Stimulated activated naive CD8-positive, alpha-beta T cell treated with anti-CD3 and anti-CD28 coated beads, Interleukin-15, amount 100 ng/mL, for 72 hours (primary cell): ENCODE results near the gene THBD.
"Not testable (repeated sequence)": the region's sequence is repeated elsewhere in the genome, so short reads cannot be mapped to it uniquely, and the experiment has no call there.

Experiments
- ATAC-seq: fragments of 150-1000 bp; cut with Tn5 transposase; 2 replicates; pipeline ENCODE4 v1.10.0; 2021; ENCODE audit warnings: mild to moderate bottlenecking, moderate library complexity
- DNase-seq, 2 donors: peaks; one replicate each; pipeline ENCODE4 v3.0.0; 2021 to 2022
- H3K27ac Mint-ChIP-seq, 2 donors: one replicate each; pipeline ENCODE4 v1.8.0; 2022; ENCODE audit warnings: mild to moderate bottlenecking in 2 of 2, mixed read lengths in 2 of 2, moderate library complexity in 2 of 2
- H3K27me3 Mint-ChIP-seq: one replicate; pipeline ENCODE4 v1.8.0; 2022; ENCODE audit warnings: mixed read lengths
- H3K4me1 Mint-ChIP-seq: one replicate; pipeline ENCODE4 v1.8.0; 2022; ENCODE audit warnings: mild to moderate bottlenecking, mixed read lengths
- H3K4me3 Mint-ChIP-seq, 2 donors: one replicate each; pipeline ENCODE4 v1.8.0; 2022; ENCODE audit warnings: mild to moderate bottlenecking in 2 of 2, mixed read lengths in 2 of 2, moderate library complexity in 1 of 2
- H3K9me3 Mint-ChIP-seq, 2 donors: one replicate each; pipeline ENCODE4 v1.8.0; 2022; ENCODE audit warnings: mixed read lengths in 2 of 2

THBD gene

GRCh38 chr20:23035731-23036130 lies 13.7 kb downstream of the THBD start:
- H3K4me1 Mint-ChIP-seq, result no peaks in the 10 kb centered on the region
- H3K27ac Mint-ChIP-seq, result no peak overlapping the region
- peaks cover 52% of the 10 kb centered on the region for H3K27me3 Mint-ChIP-seq

GRCh38 chr20:23034721-23035671 lies 14.5 kb downstream of the THBD start, which contains the start of gene SSTR4:
TSS of gene SSTR4 (plus strand) at chr20:23035312. CDS start at chr20:23035484, 172 bp downstream.
- H3K4me1 Mint-ChIP-seq, result no peaks in the 10 kb centered on the region
- DNase-seq (no peak), ATAC-seq (no peak)
- peaks cover 0 to 6% of the 10 kb centered on the region in 2 donors for H3K9me3 Mint-ChIP-seq
- peaks cover 45% of the 10 kb centered on the region for H3K27me3 Mint-ChIP-seq
- no peak within 1 kb of the TSS for H3K27ac Mint-ChIP-seq
- H3K4me3 Mint-ChIP-seq, result no peak within 1 kb of the TSS

More at GRCh38 chr20:23035731-23036130, 13.7 kb downstream of the THBD start:
- Mint-ChIP-seq H3K9me3 (peaks cover 0 to 6% of the 10 kb centered on the region in 2 donors), H3K4me3 (no peak overlapping the region)
- ATAC-seq (no peak), DNase-seq (no peak)

- ATAC-seq (no peak), DNase-seq (no peak)
- Mint-ChIP-seq H3K27me3 (peaks cover 40% of the 10 kb centered on the region), H3K27ac (no peak overlapping the region), H3K9me3 (peaks cover 0 to 6% of the 10 kb centered on the region in 2 donors), H3K4me1 (no peaks in the 10 kb centered on the region), H3K4me3 (no peak overlapping the region)
These were observed 15.6 kb downstream of the THBD start for GRCh38 chr20:23033918-23034317.

GRCh38 chr20:23032750-23033078 lies 16.8 kb downstream of the THBD start:
- ATAC-seq (no peak), DNase-seq (no peak)
- Mint-ChIP-seq H3K4me1 (no peaks in the 10 kb centered on the region), H3K4me3 (no peak overlapping the region), H3K9me3 (peaks cover 0 to 6% of the 10 kb centered on the region in 2 donors), H3K27me3 (peaks cover 39% of the 10 kb centered on the region), H3K27ac (no peak overlapping the region)

- H3K9me3 Mint-ChIP-seq, result peaks cover 0 to 6% of the 10 kb centered on the region in 2 donors
- no peak for ATAC-seq
- peaks cover 34% of the 10 kb centered on the region for H3K27me3 Mint-ChIP-seq
- H3K27ac Mint-ChIP-seq, result no peak overlapping the region
- no peak for DNase-seq
- no peaks in the 10 kb centered on the region for H3K4me1 Mint-ChIP-seq
- no peak overlapping the region for H3K4me3 Mint-ChIP-seq
These were observed 17.3 kb downstream of the THBD start for GRCh38 chr20:23032056-23032749.

GRCh38 chr20:23031346-23031745 lies 18.1 kb downstream of the THBD start:
- DNase-seq (no peak), ATAC-seq (no peak)
- no peak overlapping the region for H3K4me3 Mint-ChIP-seq
- H3K27me3 Mint-ChIP-seq, result peaks cover 26% of the 10 kb centered on the region
- H3K27ac Mint-ChIP-seq, result no peak overlapping the region
- H3K4me1 Mint-ChIP-seq, result no peaks in the 10 kb centered on the region
- H3K9me3 Mint-ChIP-seq, result peaks cover 0 to 6% of the 10 kb centered on the region in 2 donors

GRCh38 chr20:23029324-23029723 lies 20.1 kb downstream of the THBD start:
- DNase-seq (no peak), ATAC-seq (no peak)
- no peaks in the 10 kb centered on the region for H3K4me1 Mint-ChIP-seq
- peaks cover 18% of the 10 kb centered on the region for H3K27me3 Mint-ChIP-seq
- no peak overlapping the region for H3K27ac Mint-ChIP-seq
- H3K9me3 Mint-ChIP-seq, result no peaks in the 10 kb centered on the region
- no peak overlapping the region for H3K4me3 Mint-ChIP-seq

- Mint-ChIP-seq H3K27ac (no peak overlapping the region), H3K27me3 (peaks cover 18% of the 10 kb centered on the region), H3K4me1 (no peaks in the 10 kb centered on the region), H3K4me3 (no peak overlapping the region), H3K9me3 (no peaks in the 10 kb centered on the region)
- ATAC-seq (no peak), DNase-seq (no peak)
These were observed 21.1 kb downstream of the THBD start for GRCh38 chr20:23028392-23028791.

GRCh38 chr20:23027721-23028120 lies 21.8 kb downstream of the THBD start:
- no peak overlapping the region for H3K27ac Mint-ChIP-seq
- no peak for DNase-seq
- no peaks in the 10 kb centered on the region for H3K9me3 Mint-ChIP-seq
- peaks cover 11% of the 10 kb centered on the region for H3K27me3 Mint-ChIP-seq
- no peak overlapping the region for H3K4me3 Mint-ChIP-seq
- no peak for ATAC-seq
- H3K4me1 Mint-ChIP-seq, result no peaks in the 10 kb centered on the region

GRCh38 chr20:23025503-23025902 lies 24.0 kb downstream of the THBD start:
- H3K27ac Mint-ChIP-seq, H3K9me3 Mint-ChIP-seq, H3K27me3 Mint-ChIP-seq, H3K4me1 Mint-ChIP-seq, DNase-seq, ATAC-seq, H3K4me3 Mint-ChIP-seq: not testable (repeated sequence)

- H3K27ac Mint-ChIP-seq, result no peak overlapping the region
- peaks cover 10% of the 10 kb centered on the region for H3K27me3 Mint-ChIP-seq
- H3K4me1 Mint-ChIP-seq, result no peaks in the 10 kb centered on the region
- H3K4me3 Mint-ChIP-seq, result no peak overlapping the region
- no peaks in the 10 kb centered on the region for H3K9me3 Mint-ChIP-seq
- DNase-seq (no peak), ATAC-seq (no peak)
These were observed 24.8 kb downstream of the THBD start for GRCh38 chr20:23024701-23025100.

GRCh38 chr20:23023621-23024177 lies 25.8 kb downstream of the THBD start:
- H3K27me3 Mint-ChIP-seq, result peaks cover 10% of the 10 kb centered on the region
- no peak overlapping the region for H3K4me3 Mint-ChIP-seq
- H3K27ac Mint-ChIP-seq, result no peak overlapping the region
- no peaks in the 10 kb centered on the region for H3K9me3 Mint-ChIP-seq
- H3K4me1 Mint-ChIP-seq, result no peaks in the 10 kb centered on the region
- no peak for ATAC-seq
- no peak for DNase-seq

GRCh38 chr20:23022849-23023248 lies 26.6 kb downstream of the THBD start:
- no peak for DNase-seq
- no peaks in the 10 kb centered on the region for H3K4me1 Mint-ChIP-seq
- H3K4me3 Mint-ChIP-seq, result no peak overlapping the region
- H3K27ac Mint-ChIP-seq, result no peak overlapping the region
- peaks cover 10% of the 10 kb centered on the region for H3K27me3 Mint-ChIP-seq
- H3K9me3 Mint-ChIP-seq, result no peaks in the 10 kb centered on the region
- ATAC-seq, result no peak

GRCh38 chr20:23021951-23022350 lies 27.5 kb downstream of the THBD start:
- Mint-ChIP-seq H3K9me3 (no peaks in the 10 kb centered on the region), H3K4me1 (no peaks in the 10 kb centered on the region), H3K27ac (no peak overlapping the region), H3K27me3 (peaks cover 10% of the 10 kb centered on the region), H3K4me3 (no peak overlapping the region)
- ATAC-seq (no peak), DNase-seq (no peak)

- Mint-ChIP-seq H3K4me3 (no peak overlapping the region), H3K4me1 (no peaks in the 10 kb centered on the region), H3K27ac (peak overlapping the region in 1 of 2 donors; percentile 17), H3K27me3 (peaks cover 10% of the 10 kb centered on the region), H3K9me3 (no peaks in the 10 kb centered on the region)
- DNase-seq (no peak), ATAC-seq (no peak)
These were observed 27.9 kb downstream of the THBD start for GRCh38 chr20:23021541-23021940.
